ENCODE data around the gene INTS7. TPM values are rescaled to one million over a fixed set of nuclear protein-coding genes. Genes with fewer than 3 reads are reported as not detected.

Gene INTS7
- total RNA-seq (10 to 100 TPM in 3 of 10 donors, 1 to 10 TPM in 7; 6.6 to 11.6 (median 9.0) TPM), polyA plus RNA-seq (1 to 10 TPM; 4.4 to 6.4 TPM)
- long read RNA-seq, donor 1, full-length matches to known transcripts: 8 of 10 reads
- long read RNA-seq, donor 1, partial matches to known transcripts: 1 of 10 reads
- long read RNA-seq, donor 1, other reads (novel, unspliced or antisense): 1 of 10 reads
- long read RNA-seq, donor 2, full-length matches to known transcripts: 3 of 6 reads
- long read RNA-seq, donor 2, partial matches to known transcripts: 1 of 6 reads
- long read RNA-seq, donor 2, other reads (novel, unspliced or antisense): 2 of 6 reads
- long read RNA-seq, donor 3, full-length matches to known transcripts: 18 of 26 reads
- long read RNA-seq, donor 3, partial matches to known transcripts: 4 of 26 reads
- long read RNA-seq, donor 3, other reads (novel, unspliced or antisense): 4 of 26 reads

- H3K36me3 ChIP-seq: no peaks in the 10 kb centered on the region
- intact Hi-C loops (cut with DNase I): loop anchor here in 5 of 10 donors (1.0 to 10.0 kb wide), 5 partner anchors 200 to 420 kb away; partner anchors contain the start of genes LPGAT1 (in 2 of the 5), NEK2 (in 1 of the 5) and PACC1 (in 1 of the 5)
- WGBS, 2 donors: 0 to 1% methylated on average over 53 of the region's 53 CpGs
- ATAC-seq (peak; percentile 97 to 99 (median 98)), DNase-seq (peak; percentile 98 to 99)
- H3K27me3 ChIP-seq: no peaks in the 10 kb centered on the region
- H3K4me1 ChIP-seq: peaks cover 2 to 62% (median 30%) of the 10 kb centered on the region in 9 donors
- peak within 1 kb of the TSS; percentile 15 to 91 (median 86) for H3K27ac ChIP-seq
- peak; percentile 83 to 99 (median 96) for TF ChIP-seq CTCF (IDR thresholded peaks at IDR 0.05)
- H3K4me3 ChIP-seq: peak within 1 kb of the TSS; percentile 40 to 73 (median 62)
- H3K9me3 ChIP-seq: no peaks in the 10 kb centered on the region
Measured at GRCh38 chr1:212035123-212035834, at the start of gene INTS7, which contains the start of gene DTL. Gene INTS7 (minus strand): TSS chr1:212035557. CDS start chr1:212035437, 120 bp downstream. Gene DTL (plus strand): TSS chr1:212035748. CDS start chr1:212035891, 143 bp downstream.

- 96 to 97% methylated on average over 2 of the region's 2 CpGs for WGBS, 2 donors
- H3K9me3 ChIP-seq: no peaks in the 10 kb centered on the region
- intact Hi-C loops (cut with DNase I): no loop called here
- H3K27ac ChIP-seq: no peak overlapping the region
- H3K4me1 ChIP-seq: peaks cover 0 to 19% (median 8%) of the 10 kb centered on the region in 9 donors
- no peaks in the 10 kb centered on the region for H3K36me3 ChIP-seq
- no peak overlapping the region for H3K4me3 ChIP-seq
- TF ChIP-seq CTCF (IDR thresholded peaks at IDR 0.05): no peak
- no peak for ATAC-seq
- no peak for DNase-seq
- no peaks in the 10 kb centered on the region for H3K27me3 ChIP-seq
Measured at GRCh38 chr1:212082765-212083406, 47.5 kb upstream of the INTS7 start.

GRCh38 chr1:212078826-212079225 lies 43.5 kb upstream of the INTS7 start:
- no peak for TF ChIP-seq CTCF (IDR thresholded peaks at IDR 0.05)

GRCh38 chr1:212077028-212077427 lies 41.7 kb upstream of the INTS7 start:
- Histone ChIP-seq H3K4me1 (peaks cover 0 to 27% (median 5%) of the 10 kb centered on the region in 9 donors), H3K27me3 (no peaks in the 10 kb centered on the region), H3K27ac (no peak overlapping the region), H3K9me3 (no peaks in the 10 kb centered on the region), H3K4me3 (no peak overlapping the region), H3K36me3 (no peaks in the 10 kb centered on the region)
- ATAC-seq: peak in 1 of 8 donors; percentile 34
- TF ChIP-seq CTCF (IDR thresholded peaks at IDR 0.05): no peak
- DNase-seq: no peak
- 59 to 64% methylated on average over 2 of the region's 2 CpGs for WGBS, 2 donors
- intact Hi-C loops (cut with DNase I): loop anchor here in 1 of 10 donors (5.0 kb wide), 1 partner anchor 80 kb away; no protein-coding TSS in a partner anchor

More at GRCh38 chr1:212078826-212079225, 43.5 kb upstream of the INTS7 start:
- ATAC-seq (no peak), DNase-seq (no peak)
- H3K27me3 ChIP-seq: no peaks in the 10 kb centered on the region
- H3K36me3 ChIP-seq: no peaks in the 10 kb centered on the region
- intact Hi-C loops (cut with DNase I): loop anchor here in 1 of 10 donors (5.0 kb wide), 1 partner anchor 78 kb away; no protein-coding TSS in a partner anchor
- no peak overlapping the region for H3K4me3 ChIP-seq
- no peaks in the 10 kb centered on the region for H3K9me3 ChIP-seq
- H3K4me1 ChIP-seq: peaks cover 0 to 27% (median 5%) of the 10 kb centered on the region in 9 donors
- no peak overlapping the region for H3K27ac ChIP-seq
- 55 to 62% methylated on average over 2 of the region's 2 CpGs for WGBS, 2 donors
